Keratinocyte (primary cell): ENCODE measurements around the gene GLI3. TPM values are rescaled to one million over a fixed set of nuclear protein-coding genes. Genes with fewer than 3 reads are reported as not detected.

Source experiments
- DNase-seq: peaks from one replicate; pipeline ENCODE4 v3.0.0-alpha.2; 2011; ENCODE audit warnings: low read depth, missing footprints, low spot score
- FAIRE-seq: peaks from 2 replicates; lab custom pipeline; 2011; peaks lifted over from hg19 to GRCh38; lab: Jason Lieb, UNC
- H2AFZ ChIP-seq: 2 replicates; pipeline ENCODE4 v1.6.0; 2012; ENCODE audit warnings: low read length, control low read depth, inconsistent platforms; ENCODE audit not compliant: control insufficient read depth
- H3K27ac ChIP-seq: 2 replicates; pipeline ENCODE4 v1.5.1; 2011; ENCODE audit warnings: low read length; ENCODE audit not compliant: control insufficient read depth, insufficient read depth
- H3K27me3 ChIP-seq: 3 replicates; pipeline ENCODE4 v1.6.0; 2011; ENCODE audit warnings: low read length; ENCODE audit not compliant: control insufficient read depth, insufficient read depth; ENCODE audit errors: extremely low read depth
- H3K36me3 ChIP-seq, 2 experiments: 2 replicates in 1 of 2; 3 replicates in 1 of 2; pipeline ENCODE4 v1.5.1; 2011; ENCODE audit warnings: low read length in 2 of 2, mild to moderate bottlenecking in 1 of 2; ENCODE audit not compliant: control insufficient read depth in 2 of 2, insufficient read depth in 2 of 2; ENCODE audit errors: extremely low read depth in 1 of 2
- H3K4me1 ChIP-seq: 3 replicates; pipeline ENCODE4 v1.5.1; 2011; ENCODE audit warnings: low read length; ENCODE audit not compliant: control insufficient read depth, insufficient read depth; ENCODE audit errors: extremely low read depth
- H3K4me2 ChIP-seq: 3 replicates; pipeline ENCODE4 v1.6.0; 2011; ENCODE audit warnings: low read depth, low read length; ENCODE audit not compliant: control insufficient read depth, insufficient read depth; ENCODE audit errors: extremely low read depth
- H3K4me3 ChIP-seq, 3 experiments: fragments of 200-600 bp in 1 of 3; sonication (generic) in 1 of 3; 2 replicates in 2 of 3; 3 replicates in 1 of 3; pipeline ENCODE4 v1.5.1; 2011 to 2016; ENCODE audit warnings: low read length in 3 of 3, mild to moderate bottlenecking in 3 of 3, control low read depth in 2 of 3, inconsistent platforms in 1 of 3, low read depth in 1 of 3, mixed read lengths in 1 of 3, mixed run types in 1 of 3, moderate library complexity in 1 of 3; ENCODE audit not compliant: control insufficient read depth in 2 of 3, insufficient read depth in 2 of 3; ENCODE audit errors: extremely low read depth in 1 of 3
- H3K79me2 ChIP-seq: 2 replicates; pipeline ENCODE4 v1.6.0; 2012; ENCODE audit warnings: low read length; ENCODE audit not compliant: control insufficient read depth, insufficient read depth
- H3K9ac ChIP-seq: 3 replicates; pipeline ENCODE4 v1.6.0; 2011; ENCODE audit warnings: low read length; ENCODE audit not compliant: control insufficient read depth, insufficient read depth; ENCODE audit errors: extremely low read depth
- H3K9me1 ChIP-seq: 3 replicates; pipeline ENCODE4 v1.6.0; 2011; ENCODE audit warnings: low read length; ENCODE audit not compliant: control insufficient read depth, insufficient read depth; ENCODE audit errors: extremely low read depth
- H3K9me3 ChIP-seq: 2 replicates; pipeline ENCODE4 v1.5.1; 2012; ENCODE audit warnings: low read depth, low read length; ENCODE audit not compliant: control insufficient read depth
- H4K20me1 ChIP-seq: 3 replicates; pipeline ENCODE4 v1.6.0; 2011; ENCODE audit warnings: low read length; ENCODE audit not compliant: control insufficient read depth, insufficient read depth; ENCODE audit errors: extremely low read depth
- CTCF ChIP-seq, 3 experiments: IDR thresholded peaks in 1 of 3; conservative IDR thresholded peaks in 1 of 3; optimal IDR thresholded peaks in 1 of 3; 2 replicates in 2 of 3; 3 replicates in 1 of 3; pipeline versions ENCODE3 to v1.5.1; 2011; ENCODE audit warnings: low read length in 3 of 3, mild to moderate bottlenecking in 3 of 3, moderate library complexity in 2 of 3, control low read depth in 1 of 3, inconsistent platforms in 1 of 3; ENCODE audit not compliant: insufficient read depth in 2 of 3; ENCODE audit errors: extremely low read depth in 1 of 3
- EZH2 ChIP-seq: IDR thresholded peaks from one replicate; pipeline ENCODE4 v1.6.1; 2012; ENCODE audit warnings: inconsistent platforms, mild to moderate bottlenecking, low read length, moderate library complexity
- dilution Hi-C: fragments of 300-500 bp; cut with MboI; formaldehyde crosslinking; loops from one replicate; pipeline ENCODE4 v1.7.0; 2020; ENCODE audit warnings: low sequenced_read_pairs; ENCODE audit not compliant: extremely low pct_ligation_motif_present
- polyA plus RNA-seq, 5 experiments: library from polyadenylated mRNA; depleted of rRNA in 3 of 5; stranded (reverse) in 3 of 5; stranded (forward) in 1 of 5; unstranded in 1 of 5; fragments of >200 nt; gene quantifications; 1 replicate in 1 of 5; 2 replicates in 3 of 5; 3 replicates in 1 of 5; pipeline versions ENCODE4 v1.2.1 to v1.2.3, GENCODE V29; 2011 to 2012; ENCODE audit warnings: missing spikeins in 2 of 5, low read depth in 1 of 5, low replicate concordance in 1 of 5

GLI3 gene
- polyA plus RNA-seq, 1 donor (not counting 4 experiments of a cell fraction or from before 2014, with no cell fraction given): 3.6 TPM

GRCh38 chr7:42126475-42127231, 110.4 kb downstream of the GLI3 start:
- Histone ChIP-seq H3K9me1 (no peaks in the 10 kb centered on the region), H3K79me2 (no peaks in the 10 kb centered on the region), H2AFZ (no peak overlapping the region), H3K4me1 (peaks cover 2% of the 10 kb centered on the region), H3K27me3 (no peaks in the 10 kb centered on the region), H3K4me3 (no peak overlapping the region), H3K9me3 (no peaks in the 10 kb centered on the region), H4K20me1 (no peaks in the 10 kb centered on the region), H3K36me3 (no peaks in the 10 kb centered on the region), H3K4me2 (no peak overlapping the region), H3K27ac (no peak overlapping the region), H3K9ac (no peak overlapping the region)
- DNase-seq (no peak), FAIRE-seq (no peak)
- dilution Hi-C loops: no loop called here
- no peak for TF ChIP-seq CTCF (optimal IDR thresholded peaks at IDR 0.05 in 1 of 3, IDR thresholded peaks at IDR 0.05 in 1 of 3, conservative IDR thresholded peaks at IDR 0.05 in 1 of 3; ENCODE audit: extremely low read depth in 1 of 3, insufficient read depth in 2 of 3, low read length in 3 of 3)

GRCh38 chr7:42125321-42125720, 111.7 kb downstream of the GLI3 start:
- Histone ChIP-seq H3K9ac (no peak overlapping the region), H3K79me2 (no peaks in the 10 kb centered on the region), H4K20me1 (no peaks in the 10 kb centered on the region), H3K9me3 (no peaks in the 10 kb centered on the region), H3K4me3 (no peak overlapping the region), H3K36me3 (no peaks in the 10 kb centered on the region), H3K4me2 (no peak overlapping the region), H2AFZ (no peak overlapping the region), H3K4me1 (peaks cover 2% of the 10 kb centered on the region), H3K9me1 (no peaks in the 10 kb centered on the region), H3K27me3 (no peaks in the 10 kb centered on the region), H3K27ac (no peak overlapping the region)
- dilution Hi-C loops: no loop called here
- TF ChIP-seq CTCF (optimal IDR thresholded peaks at IDR 0.05 in 1 of 3, IDR thresholded peaks at IDR 0.05 in 1 of 3, conservative IDR thresholded peaks at IDR 0.05 in 1 of 3; ENCODE audit: extremely low read depth in 1 of 3, insufficient read depth in 2 of 3, low read length in 3 of 3) (no peak), EZH2 (no peak)
- no peak for DNase-seq
- no peak for FAIRE-seq
